ENCODE data around the gene CCL15. TPM values are rescaled to one million over a fixed set of nuclear protein-coding genes. Genes with fewer than 3 reads are reported as not detected.
"Not testable (repeated sequence)": the region's sequence is repeated elsewhere in the genome, so short reads cannot be mapped to it uniquely, and the experiment has no call there.

The CCL15 gene
- total RNA-seq, 1 donor from 2014 or later = not detected

GRCh38 chr17:36027761-36028160, 26.4 kb upstream of the CCL15 start:
- no peak for DNase-seq (ENCODE audit: low read depth)
- H3K4me3 ChIP-seq (ENCODE audit: low read depth, low read length) = no peak overlapping the region
- H3K27me3 ChIP-seq (ENCODE audit: control insufficient read depth, insufficient read depth, low read length) = peaks cover 1% of the 10 kb centered on the region
- H3K36me3 ChIP-seq (ENCODE audit: control insufficient read depth, insufficient read depth, low read length) = no peaks in the 10 kb centered on the region
- TF ChIP-seq, protein P1, sequence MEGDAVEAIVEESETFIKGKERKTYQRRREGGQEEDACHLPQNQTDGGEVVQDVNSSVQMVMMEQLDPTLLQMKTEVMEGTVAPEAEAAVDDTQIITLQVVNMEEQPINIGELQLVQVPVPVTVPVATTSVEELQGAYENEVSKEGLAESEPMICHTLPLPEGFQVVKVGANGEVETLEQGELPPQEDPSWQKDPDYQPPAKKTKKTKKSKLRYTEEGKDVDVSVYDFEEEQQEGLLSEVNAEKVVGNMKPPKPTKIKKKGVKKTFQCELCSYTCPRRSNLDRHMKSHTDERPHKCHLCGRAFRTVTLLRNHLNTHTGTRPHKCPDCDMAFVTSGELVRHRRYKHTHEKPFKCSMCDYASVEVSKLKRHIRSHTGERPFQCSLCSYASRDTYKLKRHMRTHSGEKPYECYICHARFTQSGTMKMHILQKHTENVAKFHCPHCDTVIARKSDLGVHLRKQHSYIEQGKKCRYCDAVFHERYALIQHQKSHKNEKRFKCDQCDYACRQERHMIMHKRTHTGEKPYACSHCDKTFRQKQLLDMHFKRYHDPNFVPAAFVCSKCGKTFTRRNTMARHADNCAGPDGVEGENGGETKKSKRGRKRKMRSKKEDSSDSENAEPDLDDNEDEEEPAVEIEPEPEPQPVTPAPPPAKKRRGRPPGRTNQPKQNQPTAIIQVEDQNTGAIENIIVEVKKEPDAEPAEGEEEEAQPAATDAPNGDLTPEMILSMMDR (IDR thresholded peaks at IDR 0.05; ENCODE audit: insufficient read depth, low read length, poor library complexity, severe bottlenecking) = no peak

DNA sequence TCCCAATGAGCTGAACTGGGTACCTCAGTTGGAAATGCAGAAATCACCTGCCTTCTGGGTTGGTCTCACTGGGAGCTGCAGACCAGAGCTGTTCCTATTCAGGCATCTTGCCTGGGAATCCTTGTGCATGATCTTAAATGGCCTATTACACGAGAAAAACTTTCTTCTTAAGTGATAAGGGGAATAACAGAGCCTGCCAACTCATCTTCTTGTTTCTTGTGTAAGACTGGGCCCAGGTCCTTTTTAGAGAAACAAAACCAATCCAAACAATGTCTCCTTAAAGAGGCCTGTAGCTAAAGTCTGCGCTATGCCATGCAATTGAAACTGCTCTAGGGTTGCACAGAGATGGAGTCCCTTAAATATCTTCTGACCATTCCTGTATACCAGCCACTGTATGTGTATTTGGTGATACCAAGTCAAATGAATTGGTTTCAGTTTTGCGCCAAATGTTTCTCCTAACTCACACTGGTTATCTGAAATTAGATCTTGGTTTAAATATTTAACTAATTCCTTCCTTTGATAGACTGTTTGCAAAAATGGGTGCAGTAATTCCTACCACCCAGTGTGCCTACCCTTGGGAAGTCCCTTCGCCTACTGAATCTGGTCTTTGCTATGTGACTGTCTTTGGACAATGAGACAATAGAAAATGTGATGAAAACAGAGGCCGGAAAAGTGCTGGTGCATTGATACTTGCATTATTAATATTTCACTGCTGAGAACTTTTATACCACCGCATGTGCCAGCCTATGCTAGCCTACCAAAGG, 22.9 kb upstream of the CCL15 start:
- H3K27me3 ChIP-seq (ENCODE audit: control insufficient read depth, insufficient read depth, low read length) = no peaks in the 10 kb centered on the region
- no peak overlapping the region for H3K4me3 ChIP-seq (ENCODE audit: low read depth, low read length)
- DNase-seq (ENCODE audit: low read depth) = no peak
- no peaks in the 10 kb centered on the region for H3K36me3 ChIP-seq (ENCODE audit: control insufficient read depth, insufficient read depth, low read length)
- TF ChIP-seq, protein P1 (IDR thresholded peaks at IDR 0.05; ENCODE audit: insufficient read depth, low read length, poor library complexity, severe bottlenecking) = no peak

DNA sequence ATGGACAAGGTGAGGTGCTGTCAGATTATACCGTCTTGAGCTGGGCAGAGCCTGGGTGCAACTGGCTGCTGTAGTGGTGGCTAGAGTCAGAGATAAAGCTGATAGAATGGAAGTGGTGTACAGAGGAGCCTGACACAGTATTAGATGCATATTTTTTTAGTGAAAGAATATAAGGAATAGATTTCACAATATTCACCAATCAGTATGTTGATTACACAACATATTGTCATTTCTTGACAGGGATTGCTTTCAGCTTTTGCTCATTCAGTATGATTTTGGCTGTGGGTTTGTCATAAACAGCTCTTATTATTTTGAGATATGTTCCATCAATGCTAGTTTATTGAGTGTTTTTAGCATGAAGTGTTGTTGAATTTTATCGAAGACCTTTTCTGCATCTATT, 18.1 kb upstream of the CCL15 start:
- Histone ChIP-seq H3K4me3 (ENCODE audit: low read depth, low read length) (no peak overlapping the region), H3K36me3 (ENCODE audit: control insufficient read depth, insufficient read depth, low read length) (no peaks in the 10 kb centered on the region), H3K27me3 (ENCODE audit: control insufficient read depth, insufficient read depth, low read length) (no peaks in the 10 kb centered on the region)
- TF ChIP-seq, protein P1 (IDR thresholded peaks at IDR 0.05; ENCODE audit: insufficient read depth, low read length, poor library complexity, severe bottlenecking) = no peak
- no peak for DNase-seq (ENCODE audit: low read depth)

DNA sequence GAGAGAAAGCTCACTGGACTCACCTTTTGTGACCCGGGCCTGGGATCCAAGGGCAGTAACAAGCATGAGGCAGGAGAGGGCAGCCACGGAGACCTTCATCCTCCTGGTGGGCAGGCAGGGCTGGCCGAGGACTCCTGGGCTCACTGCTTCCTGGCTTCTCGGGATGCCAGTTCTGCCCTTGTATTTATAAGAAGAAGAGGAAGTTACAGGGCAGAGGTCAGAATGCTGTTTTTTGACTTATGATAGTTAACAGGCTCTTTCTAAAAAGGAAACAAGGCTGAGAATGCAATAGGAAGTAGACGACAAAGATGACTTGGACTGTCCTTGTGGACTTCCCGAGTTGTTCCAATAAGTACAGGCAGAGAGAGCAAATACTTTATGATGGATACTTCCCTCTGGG, 16.4 kb upstream of the CCL15 start, which contains the start of gene CCL23:
Gene CCL23 (minus strand): TSS at position 174 of the 400 bp plus-strand sequence. CDS start 75 bp downstream, at position 99.
- H3K36me3 ChIP-seq (ENCODE audit: control insufficient read depth, insufficient read depth, low read length) = no peaks in the 10 kb centered on the region
- TF ChIP-seq, protein P1 (IDR thresholded peaks at IDR 0.05; ENCODE audit: insufficient read depth, low read length, poor library complexity, severe bottlenecking) = no peak

DNA sequence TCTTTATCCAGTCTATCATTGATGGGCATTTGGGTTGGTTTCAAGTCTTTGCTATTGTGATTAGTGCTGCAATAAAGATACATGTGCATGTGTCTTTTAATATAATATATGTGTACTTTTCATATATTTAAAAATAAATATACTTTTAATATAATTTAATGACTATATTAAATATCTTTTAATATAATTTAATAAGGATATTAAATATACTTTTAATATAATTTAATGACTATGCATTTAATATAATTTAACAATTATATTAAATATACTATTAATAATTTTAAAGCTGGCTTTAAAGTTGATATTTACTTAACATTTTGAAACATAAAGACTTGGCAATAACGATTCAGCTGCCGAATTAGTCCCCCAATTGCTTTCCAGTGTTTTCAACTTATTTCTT, 15.2 kb upstream of the CCL15 start:
- TF ChIP-seq, protein P1 (IDR thresholded peaks at IDR 0.05; ENCODE audit: insufficient read depth, low read length, poor library complexity, severe bottlenecking) = no peak
- Histone ChIP-seq H3K27me3 (ENCODE audit: control insufficient read depth, insufficient read depth, low read length) (no peaks in the 10 kb centered on the region), H3K36me3 (ENCODE audit: control insufficient read depth, insufficient read depth, low read length) (no peaks in the 10 kb centered on the region), H3K4me3 (ENCODE audit: low read depth, low read length) (no peak overlapping the region)
- no peak for DNase-seq (ENCODE audit: low read depth)

More for the DNA sequence above, 16.4 kb upstream of the CCL15 start, which contains the start of gene CCL23:
- Histone ChIP-seq H3K4me3 (ENCODE audit: low read depth, low read length) (no peak within 1 kb of the TSS), H3K27me3 (ENCODE audit: control insufficient read depth, insufficient read depth, low read length) (no peaks in the 10 kb centered on the region)
- DNase-seq (ENCODE audit: low read depth) = no peak

- not testable (repeated sequence) for H3K27me3 ChIP-seq (ENCODE audit: control insufficient read depth, insufficient read depth, low read length); DNase-seq (ENCODE audit: low read depth); H3K4me3 ChIP-seq (ENCODE audit: low read depth, low read length); H3K36me3 ChIP-seq (ENCODE audit: control insufficient read depth, insufficient read depth, low read length)
Observed at GRCh38 chr17:36015895-36016294, 14.5 kb upstream of the CCL15 start.
